OCI-LY7 (cell line): Measurements from ENCODE around the gene HBM. TPM values are rescaled to one million over a fixed set of nuclear protein-coding genes. Genes with fewer than 3 reads are reported as not detected.

ENCODE experiments used
- BruUV-seq: library from RNA; stranded (reverse); fragments of 400-500 nt; replicated peaks from 2 replicates; lab custom pipeline; 2021; lab: Mats Ljungman, UMichigan
- CTCF ChIA-PET: fragments of 300-600 bp; sonication (Branson Sonifier 250); formaldehyde crosslinking; loops from one replicate; lab custom pipeline; 2022; ENCODE audit warnings: antibody characterized with exemption; ENCODE audit not compliant: unreplicated experiment; lab: Charles Lee
- POLR2A ChIA-PET: fragments of 300-600 bp; sonication (Branson Sonifier 250); formaldehyde crosslinking; loops from one replicate; lab custom pipeline; 2022; ENCODE audit warnings: antibody characterized with exemption; lab: Charles Lee
- DNase-seq: peaks from one replicate; pipeline ENCODE4 v3.0.0-alpha.2; 2015; ENCODE audit warnings: low spot score
- H2AFZ ChIP-seq: fragments of 200-600 bp; sonication (generic), shearing (Covaris generic); 2 replicates; pipeline ENCODE4 v1.6.1; 2014; ENCODE audit warnings: mild to moderate bottlenecking, antibody characterized with exemption, low read length, moderate library complexity
- H3K27ac ChIP-seq: fragments of 200-600 bp; sonication (generic); 2 replicates; pipeline ENCODE4 v1.5.1; 2014; ENCODE audit warnings: mixed run types, low read depth, mild to moderate bottlenecking, moderate library complexity, low read length, inconsistent platforms; ENCODE audit not compliant: poor library complexity, severe bottlenecking
- H3K36me3 ChIP-seq: fragments of 200-600 bp; sonication (generic); 2 replicates; pipeline ENCODE4 v1.6.1; 2014; ENCODE audit warnings: mild to moderate bottlenecking, antibody characterized with exemption, low read length, moderate library complexity, mixed read lengths; ENCODE audit not compliant: insufficient read depth
- H3K4me1 ChIP-seq: fragments of 200-600 bp; sonication (generic); 2 replicates; pipeline ENCODE4 v1.5.1; 2014; ENCODE audit warnings: mild to moderate bottlenecking, low read length; ENCODE audit not compliant: insufficient read depth, poor library complexity, severe bottlenecking
- H3K4me2 ChIP-seq: fragments of 200-600 bp; sonication (generic); 2 replicates; pipeline ENCODE4 v1.6.1; 2014; ENCODE audit warnings: mild to moderate bottlenecking, low read length
- H3K4me3 ChIP-seq: fragments of 200-600 bp; sonication (generic); 2 replicates; pipeline ENCODE4 v1.5.1; 2014; ENCODE audit warnings: mild to moderate bottlenecking, low read depth, low read length; ENCODE audit not compliant: poor library complexity, severe bottlenecking
- H3K79me2 ChIP-seq: fragments of 200-600 bp; sonication (generic); 2 replicates; pipeline ENCODE4 v1.6.1; 2016; ENCODE audit warnings: low read depth, mild to moderate bottlenecking, low read length, moderate library complexity, mixed read lengths; ENCODE audit not compliant: insufficient read depth
- H3K9me2 ChIP-seq: fragments of 200-600 bp; sonication (generic); 2 replicates; pipeline ENCODE4 v1.6.1; 2016; ENCODE audit warnings: mild to moderate bottlenecking, low read length, mixed read lengths; ENCODE audit not compliant: insufficient read depth
- H3K9me3 ChIP-seq: fragments of 200-600 bp; sonication (generic); 2 replicates; pipeline ENCODE4 v1.6.1; 2014; ENCODE audit warnings: mild to moderate bottlenecking, mixed run types, low read length, mixed read lengths
- H4K20me1 ChIP-seq: fragments of 200-600 bp; sonication (generic); 2 replicates; pipeline ENCODE4 v1.6.1; 2014; ENCODE audit warnings: mild to moderate bottlenecking, antibody characterized with exemption, low read length, moderate library complexity, mixed read lengths; ENCODE audit not compliant: insufficient read depth
- CTCF ChIP-seq: fragments of 200-600 bp; sonication (generic); conservative IDR thresholded peaks from 2 replicates; pipeline ENCODE4 v1.5.1; 2014; ENCODE audit warnings: mild to moderate bottlenecking, antibody characterized with exemption, low read length, moderate library complexity, mixed read lengths
- EZH2phosphoT487 ChIP-seq: fragments of 200-600 bp; sonication (generic); IDR thresholded peaks from 2 replicates; pipeline ENCODE4 v1.6.1; 2018; ENCODE audit warnings: low read depth, borderline replicate concordance, mild to moderate bottlenecking, mixed run types, antibody characterized with exemption, low read length, moderate library complexity, mixed read lengths
- intact Hi-C: fragments of 100-400 bp; cut with micrococcal nuclease; formaldehyde crosslinking; loops from one replicate; pipeline ENCODE4 v1.10.0; 2022; ENCODE audit not compliant: unreplicated experiment
- total RNA-seq, 2 experiments: library from RNA; depleted of rRNA in 1 of 2; stranded (reverse); fragments of >200 nt in 1 of 2; shearing (Covaris generic) in 1 of 2; gene quantifications; 2 replicates each; pipeline ENCODE4 v1.2.3, GENCODE V29; 2014 to 2022

The HBM gene
- total RNA-seq, 2 experiments from 2014 or later: not detected

DNA sequence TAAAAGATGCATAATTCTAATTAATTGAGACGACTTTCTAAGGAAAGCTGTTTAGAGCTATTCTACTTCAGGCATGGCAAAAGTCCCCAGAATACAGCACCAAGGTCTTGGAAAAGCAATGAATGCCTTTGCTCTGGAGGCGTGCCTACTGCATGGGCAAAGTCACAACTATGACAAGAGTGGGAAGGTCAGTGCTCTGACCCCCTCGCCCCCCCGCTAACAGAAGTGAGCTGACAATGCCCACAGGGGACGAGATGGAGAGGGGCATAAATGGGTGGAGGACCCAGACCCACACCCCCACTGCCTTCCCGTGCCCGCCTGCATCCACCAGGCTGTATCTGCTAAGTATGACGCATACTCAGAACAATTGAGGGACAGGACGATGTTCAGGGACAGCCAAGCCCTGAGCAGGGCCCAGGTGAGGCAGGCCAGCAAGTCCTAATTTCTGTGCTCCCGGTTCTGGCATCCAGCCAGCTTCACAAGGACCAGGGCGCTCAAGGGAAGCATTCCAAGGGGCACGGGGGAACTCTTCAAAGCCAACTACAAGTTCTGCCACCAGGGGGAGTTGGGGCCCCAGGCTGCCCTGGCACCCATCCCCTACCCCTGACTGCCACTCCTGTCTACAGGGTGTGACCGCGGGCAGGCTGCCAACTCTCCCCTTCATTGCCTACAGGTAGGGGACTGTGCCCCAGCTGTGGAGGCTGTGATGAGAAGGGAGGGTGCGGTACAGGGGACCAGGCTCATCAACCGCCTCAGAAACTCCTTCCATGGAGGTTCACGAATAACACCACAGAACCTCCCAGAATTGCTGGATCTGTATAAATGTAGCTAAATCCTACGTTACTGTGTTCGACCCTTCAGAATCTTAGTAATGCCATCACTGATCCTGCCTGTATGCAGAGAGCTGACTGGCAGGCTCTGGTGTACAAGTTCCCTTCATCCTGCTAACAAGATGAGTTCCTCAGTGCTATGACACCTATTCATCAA is 48.1 kb upstream of the HBM start:
- H3K27ac ChIP-seq: no peak overlapping the region
- ChIA-PET POLR2A (interaction anchor here (0.6 to 1.1 kb wide), 2 partner anchors 15 to 70 kb away, joined by 3 to 4 read pairs; no protein-coding TSS in a partner anchor), CTCF (no interaction called here)
- no peaks in the 10 kb centered on the region; the same call in 1 of the 2 replicates for H4K20me1 ChIP-seq
- no peak overlapping the region for H3K4me3 ChIP-seq
- intact Hi-C loops: loop anchor here (1.0 kb wide), 1 partner anchor 64 kb away; no protein-coding TSS in a partner anchor
- H3K4me1 ChIP-seq: no peaks in the 10 kb centered on the region
- no peaks in the 10 kb centered on the region for H3K79me2 ChIP-seq
- H3K9me3 ChIP-seq: no peaks in the 10 kb centered on the region
- H3K9me2 ChIP-seq: no peaks in the 10 kb centered on the region
- TF ChIP-seq EZH2phosphoT487 (no peak), CTCF (peak; percentile 85)
- no TSS peak for BruUV-seq
- peak; percentile 71 for DNase-seq
- H3K4me2 ChIP-seq: no peak overlapping the region
- H2AFZ ChIP-seq: no peak overlapping the region
- peaks cover 41% of the 10 kb centered on the region for H3K36me3 ChIP-seq

- POLR2A ChIA-PET: interaction anchor here (1.1 kb wide), 1 partner anchor 14 kb away, joined by 3 read pairs; no protein-coding TSS in a partner anchor
Measured at GRCh38 chr16:118857-119256, 46.9 kb upstream of the HBM start.

More at GRCh38 chr16:118857-119256, 46.9 kb upstream of the HBM start:
- H3K4me3 ChIP-seq: no peak overlapping the region
- H3K79me2 ChIP-seq: no peaks in the 10 kb centered on the region
- H3K4me1 ChIP-seq: no peaks in the 10 kb centered on the region
- intact Hi-C loops: no loop called here
- no peak overlapping the region for H3K4me2 ChIP-seq
- CTCF ChIA-PET: no interaction called here
- BruUV-seq: no TSS peak
- DNase-seq: no peak
- no peak overlapping the region for H2AFZ ChIP-seq
- H4K20me1 ChIP-seq: no peaks in the 10 kb centered on the region; the same call in 1 of the 2 replicates
- TF ChIP-seq EZH2phosphoT487 (no peak), CTCF (no peak)
- peaks cover 40% of the 10 kb centered on the region for H3K36me3 ChIP-seq
- no peaks in the 10 kb centered on the region for H3K9me3 ChIP-seq
- no peak overlapping the region for H3K27ac ChIP-seq
- H3K9me2 ChIP-seq: no peaks in the 10 kb centered on the region
